Adipose tissue (tissue), 3 donors: ENCODE data around the gene CCSER1. TPM values are rescaled to one million over a fixed set of nuclear protein-coding genes. Genes with fewer than 3 reads are reported as not detected.

Source experiments
- H3K27ac ChIP-seq: one replicate; pipeline ENCODE4 v1.5.1; 2013; ENCODE audit warnings: low read depth, low read length
- WGBS, 3 donors: extraction: QIAGEN DNeasy Blood & Tissue Kit; methylation state at CpG; one replicate each; pipeline ENCODE4 v1.1.7; 2013; 5-methylcytosine and 5-hydroxymethylcytosine counted together
- polyA plus RNA-seq, 3 donors: library from polyadenylated mRNA; stranded (reverse); fragments of 200-250 nt; gene quantifications; one replicate each; pipeline ENCODE4 v1.2.3, GENCODE V29; 2013
- donor health status: healthy with polysubstance abuse.
- donor health status: Bipolar disorder and iron deficiency.
- donor health status: healthy.

The CCSER1 gene
- polyA plus RNA-seq, 3 donors: 0.87 to 1.2 TPM; not detected in 1

DNA sequence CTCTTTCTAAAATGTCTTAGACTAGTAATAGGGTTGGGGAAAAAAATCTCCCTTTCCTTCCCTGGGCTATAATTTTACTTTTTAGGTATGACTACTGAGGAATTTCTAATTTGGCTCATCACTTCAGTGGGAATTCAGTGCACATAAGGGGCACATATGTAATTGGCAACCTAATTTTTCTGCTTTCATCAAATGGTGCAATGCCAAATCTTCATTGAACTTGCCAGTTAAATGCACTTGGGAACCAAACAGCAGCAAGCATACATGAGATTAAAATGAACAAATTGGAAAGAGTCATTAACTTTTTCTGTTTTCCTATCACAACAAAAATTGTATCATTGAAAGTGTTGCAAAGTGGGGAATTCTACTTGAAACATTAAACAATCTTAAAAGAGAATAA is 2.9 kb upstream of the CCSER1 start:
- H3K27ac ChIP-seq: no peak overlapping the region

DNA sequence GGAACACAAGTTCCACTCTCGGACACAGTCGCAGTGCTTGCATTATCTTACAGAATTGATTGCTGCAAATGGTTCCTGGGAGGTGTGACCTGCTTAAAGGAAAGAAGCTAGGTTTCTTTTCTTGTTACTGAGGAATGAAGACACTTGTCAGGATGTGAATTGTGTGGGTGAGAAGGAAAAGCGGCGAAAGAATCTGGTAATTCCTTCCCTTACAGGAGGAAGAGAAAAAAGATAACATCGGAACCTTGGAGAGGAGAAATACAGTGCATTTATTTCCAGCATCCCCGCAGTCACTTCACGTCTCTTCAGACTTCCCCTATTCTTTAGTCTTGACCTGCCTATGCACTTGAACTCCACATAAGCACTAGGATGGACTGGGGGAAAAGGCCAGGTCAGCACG is 389 bp upstream of the CCSER1 start:
- no peak overlapping the region for H3K27ac ChIP-seq
- WGBS, 3 donors: 11 to 13% (median 12%) methylated on average over 8 of the region's 8 CpGs

DNA sequence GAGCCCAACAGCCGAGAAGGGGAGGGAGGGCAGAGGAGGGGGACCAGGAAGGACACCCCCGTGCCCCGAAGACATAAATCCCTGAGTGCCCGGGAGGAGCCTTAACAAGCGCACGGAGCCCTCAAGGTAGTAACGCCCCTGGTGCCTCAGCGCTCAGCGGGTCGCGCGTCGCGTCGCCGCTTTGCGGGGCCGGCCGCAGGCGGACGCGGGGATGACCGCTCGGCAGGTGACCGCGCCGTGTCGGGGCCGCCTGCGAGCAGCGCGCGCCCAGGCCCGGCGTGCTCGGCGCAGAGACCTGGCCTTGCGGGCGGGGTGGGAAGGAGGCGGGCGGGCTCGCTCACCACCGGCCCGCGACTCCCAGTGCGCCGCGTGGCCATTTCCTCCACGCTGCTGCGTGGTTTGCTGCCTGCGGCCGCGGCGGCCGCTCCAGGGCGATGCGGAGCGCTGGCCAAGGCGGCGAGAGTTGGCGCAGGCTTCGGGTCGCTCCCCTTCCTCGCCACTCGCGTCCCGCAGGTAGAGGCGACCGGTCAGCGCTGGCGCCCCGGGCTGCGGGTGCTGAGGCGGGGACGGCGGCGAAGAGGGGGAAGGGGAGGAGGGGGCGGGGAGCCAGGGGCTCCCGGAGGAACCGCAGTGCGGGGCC is 632 bp downstream of the CCSER1 start:
- 0 to 1% (median 1%) methylated on average over 59 to 81 of the region's 81 CpGs for WGBS, 3 donors
- no peak overlapping the region for H3K27ac ChIP-seq

DNA sequence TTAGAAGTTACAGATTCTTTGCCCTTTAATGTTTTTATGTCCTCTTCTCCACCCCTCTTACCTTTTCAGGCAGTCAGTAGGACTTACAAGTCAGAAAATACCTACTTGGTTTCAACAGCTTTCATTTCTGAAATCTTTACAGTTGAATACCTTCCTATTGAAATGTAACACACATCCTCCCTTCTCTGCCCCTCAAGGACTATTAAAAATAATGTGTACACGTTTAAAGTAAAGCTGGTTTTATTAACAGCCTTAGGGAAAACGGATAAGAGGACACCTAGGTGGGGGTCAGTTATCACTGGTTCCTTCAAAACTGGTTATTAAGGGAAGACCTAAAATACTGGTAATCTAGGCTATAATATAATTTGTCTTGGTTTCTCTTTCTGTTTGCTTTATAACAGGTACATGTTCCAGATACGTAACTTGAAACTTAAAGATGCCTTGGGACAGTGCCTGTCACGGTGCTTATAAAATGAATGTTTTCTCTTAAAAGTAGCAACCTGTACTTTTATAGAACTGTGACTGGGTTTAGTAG is 1.8 kb downstream of the CCSER1 start:
- no peak overlapping the region for H3K27ac ChIP-seq

DNA sequence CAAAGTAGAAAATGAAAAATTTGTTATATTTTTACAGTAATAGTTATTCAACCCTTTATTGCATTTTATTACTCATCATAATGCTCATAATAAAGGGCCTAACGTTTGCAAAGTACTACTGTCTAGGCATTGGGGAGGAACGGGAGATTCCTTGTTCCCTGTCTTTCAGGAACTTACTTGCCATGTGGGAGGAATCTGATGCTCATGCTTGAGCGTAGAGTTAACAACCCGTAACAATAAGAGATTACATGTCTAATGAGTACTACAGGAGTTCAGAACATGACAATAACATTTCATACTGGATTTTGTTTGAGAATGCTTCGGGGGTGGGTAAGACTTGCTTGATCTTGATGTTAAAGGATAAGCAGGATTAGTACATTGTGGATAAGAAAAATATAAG is 2.9 kb downstream of the CCSER1 start:
- no peak overlapping the region for H3K27ac ChIP-seq
- WGBS, 3 donors: 81 to 84% (median 83%) methylated on average over 5 of the region's 5 CpGs

More for the DNA sequence above, 1.8 kb downstream of the CCSER1 start:
- WGBS, 3 donors: 22 to 33% (median 28%) methylated on average over 4 of the region's 4 CpGs

DNA sequence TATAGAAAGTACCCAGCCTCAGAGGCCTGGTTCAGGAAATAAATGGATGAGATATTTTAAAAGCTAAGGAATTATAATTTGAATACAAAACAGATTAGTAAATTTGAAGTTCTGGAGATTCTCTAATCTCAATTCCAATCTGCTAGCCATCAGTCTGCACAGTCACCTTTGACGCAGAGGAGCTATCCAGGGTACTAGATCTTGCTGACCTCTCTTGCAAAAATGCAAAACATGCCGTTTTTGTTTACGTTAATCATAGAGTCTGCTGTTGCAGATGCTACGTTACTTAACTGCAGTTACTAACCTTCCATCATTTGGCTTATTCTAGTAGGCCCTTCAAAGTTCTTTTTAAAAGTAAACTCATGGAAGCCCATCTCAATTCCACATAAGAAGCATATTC is 10.4 kb downstream of the CCSER1 start:
- H3K27ac ChIP-seq: no peak overlapping the region
- WGBS, 3 donors: 39 to 55% (median 41%) methylated on average over 4 of the region's 4 CpGs

DNA sequence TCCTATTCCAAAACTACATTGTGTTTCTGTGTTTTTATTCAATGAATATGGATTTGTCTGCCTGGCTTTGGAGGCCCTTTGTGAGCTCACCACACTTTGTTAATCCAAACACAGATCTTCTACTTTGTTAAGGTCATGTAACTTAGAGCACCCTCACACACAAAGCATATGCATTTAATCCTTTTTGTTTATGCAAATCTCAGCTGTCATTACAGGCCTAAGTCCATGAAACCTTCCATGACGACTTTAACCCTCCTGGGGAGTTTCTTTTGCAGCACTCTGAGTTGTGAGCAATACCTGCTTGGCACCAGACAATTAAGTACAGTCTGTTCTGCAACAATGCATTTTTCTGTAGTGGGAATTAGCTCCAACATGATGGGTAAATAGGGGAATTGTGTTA is 14.9 kb downstream of the CCSER1 start:
- no peak overlapping the region for H3K27ac ChIP-seq
- 45 to 57% (median 51%) methylated on average over 1 of the region's 1 CpG for WGBS, 3 donors

DNA sequence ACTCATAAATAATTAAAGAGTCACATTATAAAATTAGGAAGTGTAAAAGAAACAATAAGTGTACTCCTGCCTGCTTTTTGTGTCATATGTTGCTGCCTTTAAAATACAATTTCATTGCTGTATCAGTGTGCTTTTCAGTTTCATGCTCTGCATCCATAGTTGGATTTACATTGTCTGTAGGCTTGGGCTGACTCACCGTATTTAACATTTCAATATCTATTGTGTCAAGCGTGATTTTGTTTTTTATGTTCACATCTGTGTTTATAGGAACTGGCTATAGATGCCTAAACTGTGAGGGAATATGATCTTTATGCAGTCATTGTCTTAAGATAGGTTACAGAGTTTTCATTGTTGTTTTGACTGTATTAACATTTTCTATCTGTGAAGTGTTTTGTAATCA is 18.1 kb downstream of the CCSER1 start:
- H3K27ac ChIP-seq: no peak overlapping the region
- WGBS, 3 donors: 79 to 88% (median 83%) methylated on average over 2 of the region's 2 CpGs

DNA sequence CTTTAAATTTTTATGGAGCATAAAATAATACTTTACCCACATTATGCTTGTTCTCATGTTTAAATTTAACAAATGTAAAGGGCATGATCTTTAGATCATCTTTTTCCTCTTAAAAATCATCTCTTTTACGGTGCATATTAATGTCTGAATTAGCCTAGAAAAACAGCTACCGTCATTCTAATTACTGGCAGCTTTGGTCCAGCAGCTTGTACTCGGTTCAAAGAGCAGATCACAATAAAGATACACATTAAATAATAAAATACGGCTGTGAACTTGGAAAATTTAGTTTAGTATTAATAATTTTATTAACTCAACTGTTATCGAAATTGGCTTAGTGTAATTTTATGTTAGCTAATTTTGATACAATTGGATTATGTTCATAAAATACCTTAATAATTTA is 19.1 kb downstream of the CCSER1 start:
- H3K27ac ChIP-seq: no peak overlapping the region

DNA sequence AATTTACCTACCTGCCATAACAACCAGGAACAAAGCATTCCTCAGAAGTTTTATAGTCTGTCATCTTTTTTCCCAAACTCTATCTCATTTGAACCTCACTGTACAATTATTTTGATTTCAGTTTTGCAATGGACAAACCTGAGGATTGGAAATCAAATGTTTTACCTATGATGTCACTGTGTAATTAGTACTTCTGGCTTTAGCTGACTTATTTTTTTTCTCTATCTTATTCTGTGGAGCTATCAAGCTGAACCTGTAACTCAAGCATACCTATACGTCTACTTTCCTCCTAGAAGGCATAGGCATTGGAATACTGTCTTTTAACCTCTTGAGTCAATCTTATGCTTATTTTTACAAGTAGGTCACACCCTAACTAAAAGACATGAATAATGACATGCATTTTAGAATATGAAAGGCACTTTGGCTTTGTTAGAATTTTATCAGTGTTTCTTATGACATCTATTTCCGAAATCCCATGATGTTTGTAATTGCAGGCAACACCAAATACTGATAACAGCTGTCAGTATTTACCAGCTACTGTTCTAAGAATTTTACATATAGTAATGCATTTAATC is 21.5 kb downstream of the CCSER1 start:
- H3K27ac ChIP-seq: no peak overlapping the region
- WGBS, 3 donors: 58 to 88% (median 83%) methylated on average over 2 of the region's 2 CpGs

More for the DNA sequence above, 19.1 kb downstream of the CCSER1 start:
- 65 to 94% (median 87%) methylated on average over 5 of the region's 5 CpGs for WGBS, 3 donors

DNA sequence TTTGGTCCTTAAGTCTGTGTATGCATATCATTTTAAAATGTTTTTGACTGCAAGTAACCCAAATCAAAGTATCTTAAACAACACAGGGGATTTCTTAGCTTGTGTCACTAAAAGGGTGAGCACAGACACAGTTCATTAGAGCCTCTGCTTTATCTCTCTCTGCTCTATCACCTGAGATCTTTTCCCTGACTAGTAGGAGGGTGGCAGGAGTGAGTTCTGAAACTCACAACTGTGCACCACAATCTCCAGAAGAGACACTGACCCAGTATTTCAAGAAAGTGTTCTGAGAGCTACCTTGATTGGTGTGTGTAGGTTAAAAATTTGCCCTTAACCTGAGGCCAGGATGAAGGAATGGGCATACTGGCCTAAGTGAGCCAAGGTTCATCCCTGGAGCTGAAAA is 24.8 kb downstream of the CCSER1 start:
- H3K27ac ChIP-seq: no peak overlapping the region

DNA sequence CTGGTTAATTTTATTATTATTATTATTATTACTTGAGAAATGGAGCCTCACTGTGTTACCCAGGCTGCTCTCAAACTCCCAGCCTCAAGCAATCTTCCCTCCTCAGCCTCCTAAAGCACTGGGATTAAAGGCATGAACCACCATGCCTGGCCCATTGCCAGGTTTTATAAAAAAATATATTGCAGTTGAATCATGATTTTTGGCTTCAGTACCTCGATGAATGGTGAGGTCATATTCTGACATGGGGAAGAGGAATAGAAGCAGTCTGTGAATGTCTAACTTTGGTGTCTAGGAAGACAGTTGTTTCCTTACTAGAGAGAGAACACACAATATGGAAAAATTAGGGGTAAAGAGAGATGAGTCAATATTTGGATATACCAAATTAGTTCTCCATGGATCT is 32.0 kb downstream of the CCSER1 start:
- WGBS, 3 donors: 46 to 60% (median 49%) methylated on average over 1 of the region's 1 CpG

DNA sequence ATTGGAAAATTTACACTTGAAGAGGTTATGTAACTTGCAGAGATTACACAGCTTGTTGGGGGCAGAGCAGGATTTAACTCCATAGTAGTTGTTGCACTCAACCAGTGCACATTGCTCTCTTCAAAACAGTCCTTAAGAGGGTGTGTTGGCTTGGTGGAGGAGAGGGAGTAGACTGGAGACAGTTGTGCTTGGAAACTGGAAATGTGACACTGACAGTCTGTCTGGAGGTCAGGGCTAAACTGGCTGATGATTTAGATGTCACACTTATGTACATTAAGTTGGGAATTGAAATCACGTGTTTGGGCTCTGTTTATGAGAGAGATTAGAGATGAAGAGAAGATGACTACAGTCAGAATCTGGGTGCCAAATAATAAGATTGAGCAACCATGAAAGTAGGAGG is 32.9 kb downstream of the CCSER1 start:
- WGBS, 3 donors: 30 to 68% (median 36%) methylated on average over 1 of the region's 1 CpG
- H3K27ac ChIP-seq: no peak overlapping the region

More for the DNA sequence above, 32.0 kb downstream of the CCSER1 start:
- H3K27ac ChIP-seq: no peak overlapping the region

DNA sequence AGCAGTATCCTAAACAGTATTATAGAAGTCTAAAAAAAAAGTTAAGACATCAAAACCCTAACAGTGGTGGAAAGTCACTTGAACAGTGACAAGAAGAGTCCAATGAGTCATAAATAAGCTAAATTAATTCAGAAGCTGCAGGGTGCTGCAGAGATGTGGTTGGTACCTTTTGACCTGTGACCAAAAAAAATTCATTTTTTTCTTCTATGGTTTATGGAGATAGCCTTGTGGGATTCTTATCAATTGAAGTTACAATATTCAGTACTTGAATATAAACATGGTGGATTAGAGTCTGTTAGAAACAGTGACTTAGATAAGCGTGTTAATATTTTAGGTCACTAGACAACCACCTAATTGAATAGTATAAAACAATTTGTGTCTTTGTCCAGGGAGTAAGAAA is 35.4 kb downstream of the CCSER1 start:
- no peak overlapping the region for H3K27ac ChIP-seq
- 88 to 97% (median 90%) methylated on average over 1 of the region's 1 CpG for WGBS, 3 donors

DNA sequence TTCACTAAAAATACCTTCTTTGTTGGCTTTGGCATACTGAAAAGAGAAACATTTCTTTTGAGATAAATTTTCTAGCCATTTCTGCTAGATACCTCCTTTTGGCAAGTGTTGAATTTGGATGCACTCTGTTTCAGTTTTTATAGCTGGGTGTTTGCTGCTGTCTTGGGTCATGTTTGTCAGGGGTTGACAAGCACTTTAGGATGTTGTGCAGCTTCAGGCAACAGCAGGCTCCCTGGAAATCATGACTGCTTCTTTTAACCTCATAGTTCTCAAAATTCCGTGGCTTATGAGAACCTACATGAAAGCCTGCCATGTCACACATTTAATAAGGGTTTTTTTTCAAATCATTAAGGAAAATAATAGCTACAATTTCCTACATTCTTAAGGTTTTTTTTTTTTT is 36.7 kb downstream of the CCSER1 start:
- H3K27ac ChIP-seq: no peak overlapping the region
- WGBS, 3 donors: 50 to 96% (median 70%) methylated on average over 1 of the region's 1 CpG

DNA sequence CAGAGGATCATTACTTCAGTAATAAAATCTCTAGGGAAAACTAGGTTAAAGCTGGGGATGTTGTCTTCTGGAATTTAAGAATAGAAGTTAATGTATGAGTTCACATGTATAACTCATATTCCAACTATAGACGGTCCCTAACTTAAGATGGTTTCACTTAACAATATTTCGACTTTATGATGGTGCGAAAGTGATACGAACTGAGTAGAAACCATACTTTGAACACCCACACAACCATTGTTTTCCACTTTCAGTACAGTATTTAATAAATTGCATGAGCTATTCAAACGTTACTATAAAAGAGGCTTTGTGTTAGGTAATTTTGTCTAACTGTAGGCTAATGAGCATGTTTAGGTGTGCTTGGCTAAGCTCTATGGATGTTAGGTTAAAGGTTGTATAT is 38.7 kb downstream of the CCSER1 start:
- no peak overlapping the region for H3K27ac ChIP-seq
- 84 to 96% (median 87%) methylated on average over 5 of the region's 5 CpGs for WGBS, 3 donors

DNA sequence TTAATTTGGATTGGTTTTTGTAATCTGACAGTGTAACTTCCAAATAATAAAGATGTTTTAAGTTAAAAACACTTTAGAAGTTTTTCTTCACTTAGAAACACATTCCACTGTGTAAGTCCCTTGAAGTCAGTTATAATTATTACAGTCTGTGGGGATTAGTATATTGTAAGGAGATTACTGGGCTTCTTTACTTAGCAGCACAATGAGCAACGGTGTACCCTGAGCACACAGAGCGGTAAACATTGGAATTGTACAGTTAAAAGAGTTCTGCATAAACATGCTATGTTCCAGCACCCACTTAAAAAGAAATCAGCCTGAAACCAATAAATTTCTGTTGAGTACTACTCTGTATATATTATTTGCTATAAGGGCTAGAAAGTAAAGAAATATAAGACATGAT is 44.3 kb downstream of the CCSER1 start:
- 79 to 90% (median 79%) methylated on average over 2 of the region's 2 CpGs for WGBS, 3 donors
- no peak overlapping the region for H3K27ac ChIP-seq

DNA sequence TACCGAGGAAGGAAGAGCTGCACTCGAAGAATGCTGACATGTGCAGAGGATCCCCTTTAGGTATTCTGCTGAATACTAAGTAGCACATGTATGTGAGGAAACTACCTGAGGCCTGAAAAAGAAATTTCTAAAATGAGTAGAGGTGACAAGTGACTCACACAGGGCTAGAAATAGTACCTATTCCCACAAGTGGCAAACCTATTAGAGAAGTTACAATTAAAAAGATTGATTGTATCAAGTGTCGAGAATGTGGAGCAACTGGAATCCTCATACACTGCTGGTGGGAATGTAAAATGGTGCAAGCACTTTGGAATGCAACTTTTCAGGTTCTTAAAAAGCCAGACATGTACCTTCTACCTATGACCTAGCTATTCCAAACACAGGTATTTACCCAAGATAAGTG is 47.4 kb downstream of the CCSER1 start:
- no peak overlapping the region for H3K27ac ChIP-seq
- 63 to 71% (median 69%) methylated on average over 3 of the region's 3 CpGs for WGBS, 3 donors

DNA sequence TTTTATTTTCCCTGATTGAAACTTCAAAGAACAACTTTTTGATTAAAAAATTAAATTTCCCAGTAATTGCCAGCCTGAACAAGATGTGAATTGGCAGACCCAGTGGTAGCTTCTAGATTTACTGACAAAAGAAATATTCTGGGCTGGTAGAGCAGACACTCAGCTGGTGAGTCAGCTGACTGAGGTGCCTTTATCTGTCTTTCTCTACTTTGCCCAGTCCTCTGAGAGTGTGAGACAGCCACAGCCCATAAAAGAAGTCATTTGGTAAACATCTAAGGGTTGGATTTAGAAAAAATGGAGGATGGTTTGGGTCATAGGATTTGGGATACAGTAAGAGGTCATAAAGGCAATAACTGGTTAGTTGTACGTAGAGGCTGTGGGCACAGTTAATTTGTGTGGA is 54.5 kb downstream of the CCSER1 start:
- 84 to 91% (median 91%) methylated on average over 1 of the region's 1 CpG for WGBS, 3 donors
- H3K27ac ChIP-seq: no peak overlapping the region

DNA sequence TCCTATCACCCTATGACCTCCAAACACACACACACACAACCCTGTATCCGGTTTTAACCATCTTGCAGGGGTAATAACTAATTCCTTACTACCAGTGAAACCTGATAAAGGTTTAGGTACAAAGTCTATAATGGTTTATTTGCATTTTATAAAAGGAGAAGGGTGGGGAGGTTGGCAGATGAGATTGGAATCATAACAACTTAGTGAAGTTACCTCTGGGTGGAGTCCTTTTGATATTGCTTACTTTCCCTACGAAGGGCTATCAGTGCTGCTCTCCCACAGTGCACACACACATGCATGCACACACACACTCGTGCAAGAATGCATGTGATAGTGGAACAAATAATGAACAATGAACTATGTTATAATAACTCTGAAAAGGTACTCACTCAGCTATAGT is 56.1 kb downstream of the CCSER1 start:
- H3K27ac ChIP-seq: no peak overlapping the region
- 26 to 73% (median 60%) methylated on average over 3 of the region's 3 CpGs for WGBS, 3 donors
